HUDEP-2 (cell line): ENCODE data around the gene CDAN1.
"Not testable (repeated sequence)": the region's sequence is repeated elsewhere in the genome, so short reads cannot be mapped to it uniquely, and the experiment has no call there.

Experiments used
- DNase-seq, 76 experiments: peaks; one replicate each; lab custom pipeline; 2025; ENCODE audit not compliant: unreplicated experiment in 76 of 76; lab: John Stamatoyannopoulos, UW

CDAN1 gene

GRCh38 chr15:42712584-42712983 is 24.3 kb downstream of the CDAN1 start:
- DNase-seq = no peak

- DNase-seq = no peak
These were observed 25.2 kb downstream of the CDAN1 start for GRCh38 chr15:42711746-42712145.

- DNase-seq = no peak
These were observed 26.3 kb downstream of the CDAN1 start for GRCh38 chr15:42710662-42711061.

GRCh38 chr15:42707873-42708544 is 28.9 kb downstream of the CDAN1 start:
- no peak for DNase-seq

- no peak for DNase-seq
These were observed 29.9 kb downstream of the CDAN1 start for GRCh38 chr15:42707068-42707467.

- no peak for DNase-seq
These were observed 31.6 kb downstream of the CDAN1 start for GRCh38 chr15:42705336-42705735.

- DNase-seq = peak in 62 of 76 experiments; percentile 5 to 67 (median 31)
These were observed 32.4 kb downstream of the CDAN1 start for GRCh38 chr15:42704492-42704926.

- no peak for DNase-seq
These were observed 40.3 kb downstream of the CDAN1 start for GRCh38 chr15:42696626-42697025.

- DNase-seq = no peak
These were observed 41.3 kb downstream of the CDAN1 start for GRCh38 chr15:42695527-42696071.

GRCh38 chr15:42694398-42694797 is 42.5 kb downstream of the CDAN1 start:
- DNase-seq = no peak

- no peak for DNase-seq
These were observed 43.0 kb downstream of the CDAN1 start for GRCh38 chr15:42693942-42694341.

GRCh38 chr15:42693496-42693895 is 43.4 kb downstream of the CDAN1 start:
- DNase-seq = no peak

GRCh38 chr15:42692997-42693396 is 43.9 kb downstream of the CDAN1 start:
- no peak for DNase-seq

- DNase-seq = no peak
These were observed 44.4 kb downstream of the CDAN1 start for GRCh38 chr15:42692536-42692935.

GRCh38 chr15:42691770-42692169 is 45.2 kb downstream of the CDAN1 start:
- no peak for DNase-seq

- peak in 4 of 76 experiments; percentile 3 to 28 (median 8) for DNase-seq
These were observed 45.6 kb downstream of the CDAN1 start for GRCh38 chr15:42691308-42691707.

GRCh38 chr15:42688301-42688700 is 48.6 kb downstream of the CDAN1 start:
- DNase-seq = no peak

GRCh38 chr15:42687740-42688139 is 49.2 kb downstream of the CDAN1 start:
- no peak for DNase-seq

- DNase-seq = no peak
These were observed 50.6 kb downstream of the CDAN1 start for GRCh38 chr15:42686281-42686680.

GRCh38 chr15:42681119-42681518 is 55.8 kb downstream of the CDAN1 start:
- DNase-seq = no peak

- not testable (repeated sequence) for DNase-seq
These were observed 56.8 kb downstream of the CDAN1 start for GRCh38 chr15:42680142-42680482.

GRCh38 chr15:42679285-42680141 is 57.4 kb downstream of the CDAN1 start:
- DNase-seq = no peak
